Endothelial cell of umbilical vein (primary cell): Measurements from ENCODE around the gene GPX7. TPM values are rescaled to one million over a fixed set of nuclear protein-coding genes. Genes with fewer than 3 reads are reported as not detected.

Source experiments
- BruUV-seq: library from RNA; stranded (reverse); fragments of 400-500 nt; replicated peaks from 2 replicates; lab custom pipeline; 2021; lab: Mats Ljungman, UMichigan
- CTCF ChIA-PET: fragments of 300-600, 350-600 bp; sonication (Branson Sonifier 250); formaldehyde crosslinking; loops from one replicate; lab custom pipeline; 2021; ENCODE audit warnings: antibody characterized with exemption, inconsistent platforms; lab: Charles Lee
- POLR2A ChIA-PET: fragments of 300-600, 350-600 bp; sonication (Branson Sonifier 250); formaldehyde crosslinking; loops from one replicate; lab custom pipeline; 2021; ENCODE audit warnings: antibody characterized with exemption, inconsistent platforms; lab: Charles Lee
- DNase-seq: peaks from one replicate; pipeline ENCODE4 v3.0.0-alpha.2; 2011; ENCODE audit warnings: low read depth, low spot score
- FAIRE-seq: peaks from 2 replicates; lab custom pipeline; 2011; peaks lifted over from hg19 to GRCh38; lab: Jason Lieb, UNC
- H2AFZ ChIP-seq: 2 replicates; pipeline ENCODE4 v1.6.0; 2012; ENCODE audit warnings: low read depth, low read length, control low read depth, inconsistent platforms
- H3K27ac ChIP-seq: 2 replicates; pipeline ENCODE4 v1.5.1; 2011; ENCODE audit warnings: low read depth, mild to moderate bottlenecking, control low read depth, low read length, moderate library complexity; ENCODE audit not compliant: insufficient read depth
- H3K27me3 ChIP-seq, 2 experiments: 2 replicates each; pipeline versions ENCODE4 v1.6.0 to v1.6.1; 2011; ENCODE audit warnings: low read length in 2 of 2, mixed read lengths in 1 of 2; ENCODE audit not compliant: control insufficient read depth in 2 of 2, insufficient read depth in 2 of 2
- H3K36me3 ChIP-seq, 2 experiments: 2 replicates in 1 of 2; 3 replicates in 1 of 2; pipeline ENCODE4 v1.5.1; 2011; ENCODE audit warnings: low read length in 2 of 2, mild to moderate bottlenecking in 1 of 2, moderate library complexity in 1 of 2; ENCODE audit not compliant: control insufficient read depth in 2 of 2, insufficient read depth in 2 of 2; ENCODE audit errors: extremely low read depth in 1 of 2
- H3K4me1 ChIP-seq: 3 replicates; pipeline ENCODE4 v1.5.1; 2011; ENCODE audit warnings: mild to moderate bottlenecking, low read length; ENCODE audit not compliant: control insufficient read depth, insufficient read depth; ENCODE audit errors: extremely low read depth
- H3K4me2 ChIP-seq: 2 replicates; pipeline ENCODE4 v1.6.1; 2011; ENCODE audit warnings: low read length, control low read depth, mixed read lengths; ENCODE audit not compliant: insufficient read depth
- H3K4me3 ChIP-seq, 3 experiments: fragments of 200-600 bp in 1 of 3; sonication (generic), shearing (Covaris generic) in 1 of 3; replicated peaks in 1 of 3; 2 replicates each; pipeline ENCODE4 v1.5.1; 2011 to 2016; ENCODE audit warnings: control low read depth in 3 of 3, low read length in 3 of 3, mild to moderate bottlenecking in 2 of 3, inconsistent platforms in 1 of 3, low read depth in 1 of 3, moderate library complexity in 1 of 3; ENCODE audit not compliant: insufficient read depth in 1 of 3
- H3K79me2 ChIP-seq: 2 replicates; pipeline ENCODE4 v1.6.0; 2012; ENCODE audit warnings: low read length, inconsistent platforms; ENCODE audit not compliant: control insufficient read depth, insufficient read depth
- H3K9ac ChIP-seq: replicated peaks from 2 replicates; pipeline ENCODE3; 2011; ENCODE audit warnings: low read length, control low read depth; ENCODE audit not compliant: insufficient read depth; ENCODE audit errors: extremely low read depth
- H3K9me1 ChIP-seq: replicated peaks from 3 replicates; pipeline ENCODE4 v1.6.0; 2011; ENCODE audit warnings: mild to moderate bottlenecking, low read length; ENCODE audit not compliant: control insufficient read depth, insufficient read depth; ENCODE audit errors: extremely low read depth
- H3K9me3 ChIP-seq: replicated peaks from 2 replicates; pipeline ENCODE4 v1.5.1; 2012; ENCODE audit warnings: low read length, inconsistent platforms; ENCODE audit not compliant: control insufficient read depth, insufficient read depth
- H4K20me1 ChIP-seq: replicated peaks from 2 replicates; pipeline ENCODE3; 2011; ENCODE audit warnings: mild to moderate bottlenecking, low read length; ENCODE audit not compliant: control insufficient read depth, insufficient read depth; ENCODE audit errors: extremely low read depth
- EZH2 ChIP-seq: IDR thresholded peaks from 2 replicates; pipeline ENCODE4 v1.6.1; 2012; ENCODE audit warnings: borderline replicate concordance, low read depth, mild to moderate bottlenecking, moderate library complexity, low read length, inconsistent platforms; ENCODE audit not compliant: severe bottlenecking
- FOS ChIP-seq: IDR thresholded peaks from 2 replicates; pipeline ENCODE4 v1.6.1; 2011; ENCODE audit warnings: mild to moderate bottlenecking, low read length, moderate library complexity, borderline replicate concordance; ENCODE audit not compliant: insufficient read depth
- GATA2 ChIP-seq: IDR thresholded peaks from 2 replicates; pipeline ENCODE4 v1.7.0; 2011; ENCODE audit warnings: low read depth, mild to moderate bottlenecking, moderate library complexity, mixed read lengths, low read length; ENCODE audit not compliant: insufficient read length, insufficient read depth
- JUN ChIP-seq: IDR thresholded peaks from 2 replicates; pipeline ENCODE4 v1.6.1; 2011; ENCODE audit warnings: borderline replicate concordance, low read depth; ENCODE audit not compliant: insufficient read length, insufficient read depth
- MYC ChIP-seq: IDR thresholded peaks from one replicate; pipeline ENCODE4 v1.6.1; 2011; ENCODE audit warnings: mild to moderate bottlenecking, low read depth, low read length
- POLR2A ChIP-seq: IDR thresholded peaks from 2 replicates; pipeline ENCODE4 v1.6.1; 2012; ENCODE audit warnings: low read depth, mild to moderate bottlenecking, control low read depth, low read length
- POLR2AphosphoS5 ChIP-seq: IDR thresholded peaks from 2 replicates; pipeline ENCODE4 v1.6.1; 2012; ENCODE audit warnings: low read depth, mild to moderate bottlenecking, control low read depth, low read length, moderate library complexity; ENCODE audit not compliant: insufficient read depth
- dilution Hi-C: fragments of 300-500 bp; cut with MboI; formaldehyde crosslinking; loops from one replicate; pipeline ENCODE4 v1.15.0; 2019; ENCODE audit warnings: low sequenced_read_pairs; ENCODE audit not compliant: extremely low pct_ligation_motif_present
- intact Hi-C: fragments of 100-400 bp; cut with micrococcal nuclease; formaldehyde crosslinking; loops from one replicate; pipeline ENCODE4 v1.10.0; 2022
- polyA plus RNA-seq, 4 experiments: library from polyadenylated mRNA; depleted of rRNA in 3 of 4; stranded (reverse) in 3 of 4; unstranded in 1 of 4; fragments of >200 nt; gene quantifications; 2 replicates each; pipeline versions ENCODE4 v1.2.1 to v1.2.3, GENCODE V29; 2011 to 2012; ENCODE audit warnings: missing spikeins in 1 of 4
- total RNA-seq: library from RNA; stranded (reverse); gene quantifications from 2 replicates; pipeline ENCODE4 v1.2.3, GENCODE V29; 2021
- TF ChIP-seq, protein P1 (sequence below): IDR thresholded peaks from 2 replicates; pipeline ENCODE4 v1.6.1; 2011; ENCODE audit not compliant: insufficient read depth, insufficient read length
- TF ChIP-seq, protein P2 (sequence below), 2 donors: IDR thresholded peaks; 1 replicate in 1 of 2; 2 replicates in 1 of 2; pipeline ENCODE4 v1.5.1; 2011; ENCODE audit warnings: low read length in 2 of 2, mild to moderate bottlenecking in 2 of 2, moderate library complexity in 2 of 2, control low read depth in 1 of 2, inconsistent platforms in 1 of 2, low read depth in 1 of 2; ENCODE audit not compliant: insufficient read depth in 1 of 2; ENCODE audit errors: extremely low read depth in 1 of 2

Gene GPX7
- total and polyA plus RNA-seq, 2 donors (not counting 3 experiments of a cell fraction or from before 2014, with no cell fraction given): 8.9 to 25.7 TPM

DNA sequence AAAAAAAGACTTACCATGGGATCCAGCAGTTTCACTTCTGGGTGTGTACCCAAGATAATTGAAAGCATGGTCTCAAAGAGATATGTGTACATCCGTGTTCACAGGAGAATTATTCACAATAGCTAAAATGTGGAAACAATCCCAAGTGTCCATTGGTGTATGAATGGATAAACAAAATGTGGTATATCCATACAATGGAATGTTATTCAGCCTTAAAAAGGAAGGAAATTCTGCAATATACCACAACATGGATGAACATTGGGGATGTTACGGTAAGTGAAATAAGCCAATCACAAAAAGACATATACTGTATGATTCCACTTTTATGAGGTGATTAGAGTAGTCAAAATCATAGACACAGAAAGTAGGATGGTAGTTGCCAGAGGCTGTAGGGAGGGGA is 42.3 kb upstream of the GPX7 start:
- no peaks in the 10 kb centered on the region for H4K20me1 ChIP-seq
- TF ChIP-seq JUN: no peak
- no peak for TF ChIP-seq GATA2
- no peak for TF ChIP-seq EZH2
- TF ChIP-seq, protein P1, sequence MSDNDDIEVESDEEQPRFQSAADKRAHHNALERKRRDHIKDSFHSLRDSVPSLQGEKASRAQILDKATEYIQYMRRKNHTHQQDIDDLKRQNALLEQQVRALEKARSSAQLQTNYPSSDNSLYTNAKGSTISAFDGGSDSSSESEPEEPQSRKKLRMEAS: no peak
- no peak for TF ChIP-seq MYC
- no peak for TF ChIP-seq POLR2A
- TF ChIP-seq FOS: no peak
- TF ChIP-seq, protein P2, sequence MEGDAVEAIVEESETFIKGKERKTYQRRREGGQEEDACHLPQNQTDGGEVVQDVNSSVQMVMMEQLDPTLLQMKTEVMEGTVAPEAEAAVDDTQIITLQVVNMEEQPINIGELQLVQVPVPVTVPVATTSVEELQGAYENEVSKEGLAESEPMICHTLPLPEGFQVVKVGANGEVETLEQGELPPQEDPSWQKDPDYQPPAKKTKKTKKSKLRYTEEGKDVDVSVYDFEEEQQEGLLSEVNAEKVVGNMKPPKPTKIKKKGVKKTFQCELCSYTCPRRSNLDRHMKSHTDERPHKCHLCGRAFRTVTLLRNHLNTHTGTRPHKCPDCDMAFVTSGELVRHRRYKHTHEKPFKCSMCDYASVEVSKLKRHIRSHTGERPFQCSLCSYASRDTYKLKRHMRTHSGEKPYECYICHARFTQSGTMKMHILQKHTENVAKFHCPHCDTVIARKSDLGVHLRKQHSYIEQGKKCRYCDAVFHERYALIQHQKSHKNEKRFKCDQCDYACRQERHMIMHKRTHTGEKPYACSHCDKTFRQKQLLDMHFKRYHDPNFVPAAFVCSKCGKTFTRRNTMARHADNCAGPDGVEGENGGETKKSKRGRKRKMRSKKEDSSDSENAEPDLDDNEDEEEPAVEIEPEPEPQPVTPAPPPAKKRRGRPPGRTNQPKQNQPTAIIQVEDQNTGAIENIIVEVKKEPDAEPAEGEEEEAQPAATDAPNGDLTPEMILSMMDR (IDR thresholded peaks at IDR 0.05; ENCODE audit: extremely low read depth in 1 of 2, insufficient read depth in 1 of 2, low read depth in 1 of 2, low read length in 2 of 2): no peak
- no peak for TF ChIP-seq POLR2AphosphoS5
- no peak overlapping the region for H3K4me2 ChIP-seq
- H3K27ac ChIP-seq: no peak overlapping the region
- POLR2A ChIA-PET: no interaction called here
- H3K79me2 ChIP-seq: no peaks in the 10 kb centered on the region
- FAIRE-seq: no peak
- no peaks in the 10 kb centered on the region for H3K9me3 ChIP-seq
- no peak for DNase-seq
- no peak overlapping the region for H3K4me3 ChIP-seq
- H3K9me1 ChIP-seq: no peaks in the 10 kb centered on the region
- no peaks in the 10 kb centered on the region for H3K36me3 ChIP-seq
- no TSS peak for BruUV-seq
- H3K27me3 ChIP-seq: no peaks in the 10 kb centered on the region
- H2AFZ ChIP-seq: no peak overlapping the region
- CTCF ChIA-PET: interaction anchor here (0.6 kb wide), 1 partner anchor 1938 kb away, joined by 3 read pairs; no protein-coding TSS in a partner anchor
- intact Hi-C loops: no loop called here
- no peak overlapping the region for H3K9ac ChIP-seq
- dilution Hi-C loops: no loop called here
- no peaks in the 10 kb centered on the region for H3K4me1 ChIP-seq
